HG03342 (cell line): ENCODE data around the gene IL2RA.

Experiments used
- ATAC-seq: cut with Tn5 transposase; IDR thresholded peaks from one replicate; pipeline ENCODE4 v1.9.1; 2021; ENCODE audit warnings: mild to moderate bottlenecking, moderate library complexity; ENCODE audit not compliant: unreplicated experiment

The IL2RA gene

DNA sequence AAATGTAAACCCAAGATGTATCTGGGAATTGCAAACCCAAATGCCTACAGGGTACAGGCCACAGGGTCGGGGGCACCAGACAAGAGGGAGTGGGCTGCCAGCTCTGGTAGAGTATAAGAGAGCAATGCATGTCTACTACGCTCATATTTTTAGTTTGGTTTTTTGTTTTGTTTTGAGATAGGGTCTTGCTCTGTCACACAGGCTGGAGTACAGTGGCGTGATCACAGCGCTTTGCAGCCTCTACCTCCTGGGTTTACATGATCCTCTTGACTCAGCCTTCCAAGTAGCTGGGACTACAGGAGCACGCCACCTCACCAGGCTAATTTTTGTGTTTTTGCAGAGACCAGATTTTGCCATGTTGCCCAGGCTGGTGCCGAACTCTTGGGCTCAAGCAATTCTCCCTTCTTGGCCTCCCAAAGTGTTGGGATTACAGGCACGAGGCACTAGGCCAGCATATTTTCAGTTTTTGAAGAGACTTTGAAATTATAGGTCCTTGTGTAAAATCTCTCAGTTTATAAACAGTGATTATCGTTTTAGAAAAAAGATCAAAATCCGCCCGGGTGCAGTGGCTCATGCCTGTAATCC lies 73.7 kb downstream of the IL2RA start:
- ATAC-seq = no peak

DNA sequence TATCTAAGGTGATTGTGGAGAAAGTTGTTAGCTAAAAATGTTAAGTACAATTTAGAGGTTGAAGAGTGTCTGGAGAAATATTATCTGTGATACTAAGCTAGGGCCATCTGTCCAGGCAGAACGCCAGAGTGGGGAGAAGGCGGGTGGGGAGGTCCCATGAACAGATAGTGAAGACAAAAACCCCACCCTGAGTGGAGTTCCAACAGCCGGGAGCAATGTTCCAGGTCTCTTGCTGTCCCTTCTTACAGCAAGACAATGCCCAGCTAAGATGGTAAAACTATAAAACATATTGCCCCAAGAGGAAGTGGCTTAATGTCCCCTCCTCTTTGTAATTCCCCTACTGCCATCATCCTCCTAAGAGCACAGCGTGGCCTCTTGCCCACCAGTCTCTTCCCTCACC lies 74.4 kb downstream of the IL2RA start:
- ATAC-seq = no peak

DNA sequence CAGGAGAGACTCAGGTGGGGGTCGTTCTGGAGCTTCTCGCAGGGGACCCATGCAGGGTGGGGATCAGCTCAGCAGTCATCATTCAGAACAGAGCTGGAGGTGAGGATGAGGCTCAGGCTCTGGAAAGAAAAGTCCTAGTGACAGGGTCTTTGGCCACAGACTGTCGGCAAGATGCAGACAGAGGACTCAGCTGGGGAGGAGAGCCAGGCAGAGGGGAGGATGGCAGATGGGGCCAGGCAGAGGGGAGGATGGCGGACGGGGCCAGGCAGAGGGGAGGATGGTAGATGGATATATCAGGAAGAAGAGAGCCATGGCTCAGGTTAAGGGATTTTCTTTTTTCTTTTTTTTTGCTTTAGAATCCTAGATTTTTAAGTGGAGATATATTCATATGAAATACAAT lies 77.1 kb downstream of the IL2RA start:
- ATAC-seq = no peak

DNA sequence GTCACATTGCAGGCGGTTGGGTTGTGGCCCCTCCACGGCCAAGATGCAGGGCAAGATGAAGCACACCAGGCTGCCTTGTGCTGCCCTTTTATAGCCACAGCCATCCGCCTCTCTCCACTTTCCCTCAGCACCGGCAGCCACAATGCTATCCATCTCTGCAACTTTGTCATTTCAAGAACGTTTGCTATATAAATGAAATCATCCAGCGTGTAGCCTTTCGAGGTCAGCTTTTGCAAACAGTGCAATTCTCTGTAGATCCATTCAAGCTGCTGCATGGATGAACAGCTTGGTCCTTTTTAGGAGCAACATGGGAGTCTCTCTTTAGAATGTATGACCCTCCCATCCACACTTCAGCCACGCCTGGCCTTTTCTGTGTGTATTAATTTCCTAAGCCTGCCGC lies 78.4 kb downstream of the IL2RA start:
- no peak for ATAC-seq

DNA sequence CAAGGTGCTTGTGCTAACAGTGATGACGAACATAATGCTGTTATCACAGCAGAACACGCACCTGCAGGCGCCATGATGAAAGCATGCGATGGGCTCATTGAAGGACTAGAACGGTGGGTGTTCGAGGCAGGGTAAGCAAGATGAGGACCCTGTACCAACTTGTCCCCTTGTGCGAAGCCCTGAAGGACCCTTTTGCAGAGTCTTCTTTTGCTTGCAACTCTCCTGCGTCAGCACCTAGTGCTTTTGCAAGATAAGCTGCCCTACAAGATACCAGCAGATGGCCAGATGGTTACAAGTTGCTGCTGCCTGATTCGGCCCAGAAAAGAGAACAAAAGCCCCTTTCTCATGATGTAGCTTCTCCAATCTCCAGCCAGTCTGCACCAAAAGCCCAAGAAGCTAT lies 80.6 kb downstream of the IL2RA start:
- no peak for ATAC-seq

DNA sequence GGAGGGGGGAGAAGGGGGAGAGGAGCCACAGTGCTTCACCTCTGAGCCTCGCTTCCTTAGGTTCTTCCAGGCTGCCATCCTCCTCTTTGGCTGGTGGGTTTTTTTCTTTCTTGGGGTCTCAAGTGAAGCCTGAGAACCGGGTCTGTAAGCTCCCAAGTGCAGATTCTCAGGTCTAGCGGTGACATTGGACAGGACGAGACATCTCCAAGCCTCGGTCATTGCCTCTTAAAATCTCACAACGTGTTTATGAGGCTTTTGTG lies 84.0 kb downstream of the IL2RA start:
- ATAC-seq = no peak

DNA sequence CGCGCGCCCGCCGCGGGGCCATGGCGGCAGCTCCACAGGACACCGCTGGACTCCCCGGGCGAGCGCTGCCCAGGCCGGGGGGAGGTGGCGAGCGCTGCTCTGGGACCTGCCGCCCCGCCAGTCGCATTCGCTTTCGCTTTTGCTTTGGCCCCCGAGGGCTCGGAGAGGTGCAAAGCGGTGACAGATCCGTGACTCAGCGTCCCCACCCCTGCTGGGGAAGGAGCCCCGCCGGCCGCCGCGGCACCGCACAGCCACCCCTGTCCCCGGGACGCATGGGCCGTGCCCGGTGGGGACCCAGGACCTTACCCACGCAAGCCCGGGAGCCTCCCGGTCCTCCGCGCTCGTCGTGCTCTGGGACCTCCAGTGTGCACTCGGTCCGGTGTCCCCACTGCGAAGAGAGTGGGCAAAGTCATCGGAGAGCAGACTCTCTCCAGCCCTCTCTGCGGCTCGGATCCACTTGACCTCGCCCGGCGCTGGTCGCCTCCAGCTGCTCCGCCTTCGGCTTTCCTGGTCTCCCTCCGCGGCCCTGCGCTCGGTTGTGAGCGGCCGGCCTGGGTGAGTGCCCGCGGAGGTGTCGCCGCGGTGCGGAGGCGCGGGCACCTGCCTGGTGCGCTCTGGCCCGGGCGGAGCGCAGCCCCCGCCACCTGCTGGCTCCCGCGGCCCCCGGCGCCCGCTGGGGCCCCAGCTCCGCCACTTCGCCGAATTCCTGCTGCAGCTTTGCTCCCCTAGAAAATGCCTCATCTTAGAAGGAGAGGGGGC lies 84.5 kb downstream of the IL2RA start, which contains the start of gene IL15RA:
Gene IL15RA, minus strand, starts transcription at position 73 of the 759 bp plus-strand sequence. Its CDS starts 51 bp downstream, at position 22.
- ATAC-seq = peak; percentile 70

DNA sequence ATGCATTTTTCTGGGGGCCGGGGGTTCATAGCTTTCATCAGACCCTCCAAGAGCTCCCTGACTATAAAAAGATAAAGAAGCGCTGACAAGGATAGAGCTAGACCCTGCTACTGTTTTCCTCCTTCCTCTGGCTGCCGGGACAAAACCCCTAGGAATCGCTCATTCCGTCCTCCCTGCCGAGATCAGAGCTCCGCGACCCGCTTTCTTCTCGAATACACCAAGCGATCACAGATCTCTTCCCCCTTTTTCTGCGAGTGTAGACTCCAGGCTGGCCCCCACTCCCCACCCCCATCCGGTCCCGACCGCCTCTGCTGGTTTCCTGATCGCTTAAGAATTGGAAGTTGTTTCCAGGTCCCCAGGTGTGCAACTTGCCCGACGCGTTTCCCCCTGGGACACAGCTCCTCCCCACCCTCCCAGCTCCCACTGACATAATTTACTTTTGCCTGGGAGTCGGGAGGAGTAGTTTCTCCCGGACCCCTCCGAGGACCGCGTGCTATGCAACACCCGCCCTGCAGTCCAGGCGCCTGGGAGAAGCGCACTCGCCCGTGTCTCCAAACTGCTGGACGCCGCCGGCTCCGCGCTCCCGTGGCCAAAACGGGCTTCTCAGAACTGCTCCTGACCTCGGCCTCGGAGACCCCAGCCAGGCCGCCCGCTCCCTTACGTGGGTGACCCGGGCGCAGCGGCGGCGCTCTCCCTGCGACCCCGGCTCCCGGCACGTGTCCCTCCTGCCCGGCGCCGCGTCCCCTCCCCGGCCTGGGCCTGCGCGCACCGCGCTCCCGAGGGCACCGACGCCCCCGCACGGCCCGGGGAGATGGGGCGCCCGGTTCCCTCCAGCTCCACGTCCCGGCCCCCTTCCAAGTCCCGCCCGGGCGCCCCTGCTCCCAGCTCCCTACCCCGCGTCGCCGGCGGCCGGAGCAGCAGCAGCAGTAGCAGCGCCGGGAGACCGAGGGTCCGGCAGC lies 85.4 kb downstream of the IL2RA start:
- peak; percentile 12 for ATAC-seq

- ATAC-seq = peak; percentile 59
Measured at GRCh38 chr10:5975641-5976473, 86.3 kb downstream of the IL2RA start.

- ATAC-seq = no peak
Measured at GRCh38 chr10:5973069-5973468, 89.1 kb downstream of the IL2RA start.

DNA sequence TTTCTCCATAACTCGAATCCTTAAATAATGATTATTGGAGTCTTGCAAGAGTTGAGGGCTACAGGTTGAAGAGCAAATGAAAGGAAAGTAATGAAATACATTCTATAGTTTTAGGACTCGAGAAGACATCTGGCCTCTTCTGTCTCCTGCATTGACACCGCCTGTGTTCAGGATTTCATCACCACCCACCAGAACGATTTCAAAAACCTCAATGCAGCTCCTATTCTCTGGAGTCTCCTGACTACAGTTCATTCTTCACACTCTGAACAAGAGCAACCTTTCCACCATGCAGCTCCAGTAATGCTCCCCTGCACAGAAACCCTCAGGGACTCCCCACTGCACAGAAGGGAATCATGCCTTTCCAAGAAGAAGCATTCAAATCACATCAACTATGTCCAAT lies 90.3 kb downstream of the IL2RA start:
- no peak for ATAC-seq

DNA sequence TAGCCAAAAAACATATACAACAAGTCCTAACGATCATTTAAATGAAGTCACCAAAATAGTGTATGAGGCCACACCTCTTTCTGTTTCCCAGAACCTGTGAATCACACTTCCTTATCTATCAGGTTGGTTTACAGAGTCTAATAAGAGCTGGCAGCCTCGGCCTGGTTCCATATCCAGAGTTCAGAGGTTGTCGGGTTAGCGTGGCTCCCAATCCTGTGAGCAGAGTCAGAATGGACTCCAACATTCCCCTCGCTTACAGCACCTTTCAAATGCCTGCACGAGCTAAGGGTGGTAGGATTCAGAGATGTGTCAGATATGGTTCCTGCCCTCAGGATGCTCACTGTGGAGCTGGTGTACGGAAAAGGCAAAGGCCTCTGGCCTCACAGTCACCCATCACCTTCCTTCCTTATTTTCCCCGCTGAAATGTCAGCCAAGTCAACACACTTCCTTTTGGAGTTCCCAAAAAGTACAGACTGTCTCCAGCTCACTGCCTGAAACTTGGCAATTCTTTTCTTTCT lies 90.8 kb downstream of the IL2RA start:
- ATAC-seq = no peak

DNA sequence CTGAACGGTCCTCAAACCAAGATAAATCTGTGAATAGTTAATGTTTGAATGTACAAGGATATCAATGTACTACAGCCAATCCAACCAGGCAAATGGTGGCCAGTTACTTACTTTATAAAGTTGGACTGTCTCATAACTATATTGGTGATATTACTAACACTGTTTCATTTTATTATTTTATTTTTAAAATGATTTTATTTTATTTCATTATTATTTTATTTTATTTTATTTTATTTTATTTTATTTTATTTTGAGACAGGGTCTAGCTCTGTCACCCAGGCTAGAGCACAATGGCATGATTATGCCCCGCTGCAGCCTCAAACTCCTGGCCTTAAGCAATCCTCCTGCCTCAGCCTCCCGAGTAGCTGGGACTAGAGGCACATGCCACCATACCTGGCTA lies 91.6 kb downstream of the IL2RA start:
- no peak for ATAC-seq

- ATAC-seq = no peak
Measured at GRCh38 chr10:5970066-5970465, 92.1 kb downstream of the IL2RA start.

- no peak for ATAC-seq
Measured at GRCh38 chr10:5968681-5969453, 93.3 kb downstream of the IL2RA start.

DNA sequence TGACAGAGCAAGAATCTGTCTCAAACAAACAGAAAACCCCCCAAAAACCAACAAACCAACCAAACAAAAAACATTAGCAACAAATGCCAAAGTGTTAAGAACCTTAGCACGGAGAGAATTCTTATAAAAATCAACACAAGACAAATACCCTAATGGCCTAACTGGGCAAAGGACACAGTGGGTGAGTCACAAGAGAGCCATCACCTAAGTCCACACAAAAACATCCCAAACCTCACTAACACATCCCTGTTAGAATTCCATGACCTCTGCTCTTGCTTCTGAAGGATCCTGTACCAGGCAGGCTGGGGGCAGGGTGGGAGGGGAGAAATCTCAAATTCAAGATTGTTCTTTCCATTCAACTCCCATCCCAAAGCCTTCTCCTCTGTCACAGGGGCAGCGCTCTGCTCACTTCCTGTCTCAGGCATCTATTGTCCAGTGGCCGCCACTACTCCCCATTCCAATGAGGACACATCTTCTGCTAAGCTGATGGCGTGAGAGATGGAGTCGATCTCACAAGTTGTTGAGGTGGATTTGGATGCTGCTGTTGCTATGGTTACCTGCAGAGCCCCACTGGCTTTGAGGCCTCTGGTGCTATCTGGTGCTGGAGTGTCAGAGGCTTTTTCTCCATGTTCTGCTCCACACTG lies 94.0 kb downstream of the IL2RA start:
- ATAC-seq = no peak

DNA sequence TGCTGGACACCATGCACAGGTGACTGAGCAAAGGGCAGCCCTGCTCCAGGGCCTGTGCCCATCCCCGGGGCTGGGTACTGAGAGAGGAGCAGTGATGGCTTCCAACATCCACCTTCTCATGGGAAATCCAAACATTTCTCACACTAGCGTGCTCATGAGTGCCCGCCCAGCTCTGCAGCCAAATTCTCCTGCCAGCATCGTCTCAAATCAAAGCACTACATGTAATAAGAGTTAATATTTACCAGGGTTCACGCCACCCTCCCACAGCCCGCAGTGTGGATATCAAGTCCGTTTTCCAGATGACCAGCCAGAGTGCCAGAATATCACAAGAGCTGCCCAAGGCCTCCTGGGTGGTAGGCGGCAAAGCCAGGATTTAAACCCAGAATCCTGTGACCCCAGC lies 96.9 kb downstream of the IL2RA start:
- ATAC-seq = no peak

- ATAC-seq = no peak
Measured at GRCh38 chr10:5964736-5965135, 97.4 kb downstream of the IL2RA start.

DNA sequence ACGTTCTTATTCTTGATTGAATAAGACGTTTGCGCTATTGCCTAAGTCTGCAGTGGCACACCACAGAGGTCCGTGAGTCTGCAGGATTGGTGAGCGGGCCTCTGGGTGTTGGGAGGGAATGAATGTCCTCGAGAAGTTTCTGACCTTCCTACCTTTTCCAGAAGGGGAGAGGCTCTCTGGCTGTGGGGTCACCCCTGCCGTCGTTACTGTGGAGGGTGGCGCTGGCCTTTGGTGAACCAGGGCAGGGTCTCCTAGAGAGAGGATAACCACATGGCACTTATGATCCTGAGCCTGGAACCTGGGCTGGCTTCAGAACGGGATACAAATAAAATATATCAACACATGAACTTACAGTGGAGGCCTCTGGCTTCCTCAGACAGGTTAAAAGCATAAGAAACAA lies 98.6 kb downstream of the IL2RA start:
- no peak for ATAC-seq
